HG03108 (cell line): ENCODE measurements around the gene TBC1D21.

Experiments used
- ATAC-seq: cut with Tn5 transposase; IDR thresholded peaks from one replicate; pipeline ENCODE4 v1.9.1; 2021; ENCODE audit warnings: moderate library complexity; ENCODE audit not compliant: unreplicated experiment

Gene TBC1D21

GRCh38 chr15:73888224-73889041 is 15.1 kb downstream of the TBC1D21 start:
- no peak for ATAC-seq

- no peak for ATAC-seq
Observed at GRCh38 chr15:73889053-73889761, 15.8 kb downstream of the TBC1D21 start.

GRCh38 chr15:73889762-73890124 is 16.4 kb downstream of the TBC1D21 start:
- ATAC-seq = no peak

DNA sequence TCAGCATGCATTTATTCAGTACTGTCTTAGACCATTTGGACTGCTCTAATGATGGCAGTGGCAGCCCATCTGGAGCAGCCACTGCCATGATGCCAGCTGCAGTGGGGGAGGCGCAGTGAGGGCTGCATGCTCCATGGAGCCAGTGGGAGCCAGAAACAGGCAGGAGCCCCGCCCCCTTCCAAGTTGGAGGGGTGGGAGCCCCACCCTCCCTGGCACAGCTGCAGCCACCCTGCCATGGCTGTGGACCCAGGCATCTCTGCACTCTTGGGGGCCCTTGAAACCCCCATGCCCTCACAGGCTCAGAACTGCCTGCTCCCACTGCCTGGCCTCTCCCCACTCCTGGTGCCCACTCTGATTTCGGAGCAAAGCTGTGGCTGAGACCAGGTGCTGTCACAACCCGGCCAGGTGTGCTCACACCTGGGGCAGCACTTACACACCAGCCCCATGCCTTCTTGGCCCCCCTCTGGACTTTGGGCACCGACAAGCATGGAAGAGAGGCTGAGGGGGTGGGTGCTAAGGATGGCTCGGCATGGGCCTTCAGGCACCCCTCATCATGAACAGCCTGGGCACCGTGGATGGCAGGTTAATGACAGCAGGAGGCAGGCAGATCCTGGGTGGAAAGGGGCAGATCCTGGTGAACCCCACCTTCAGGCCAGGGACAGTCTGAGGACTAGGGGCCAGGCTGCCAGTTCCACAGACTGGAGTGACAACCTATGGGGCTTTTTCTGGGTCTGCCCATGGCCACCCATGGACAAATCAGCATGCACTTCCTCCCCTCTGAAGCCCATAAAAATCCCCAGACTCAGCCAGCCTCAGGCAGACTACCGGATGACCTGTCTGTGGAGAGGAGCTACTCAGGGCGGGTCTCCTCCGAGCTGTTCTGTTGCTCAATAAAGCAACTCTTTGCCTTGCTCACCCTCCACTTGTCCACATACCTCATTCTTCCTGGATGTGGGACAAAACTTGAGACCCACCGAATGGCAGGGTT is 18.3 kb downstream of the TBC1D21 start:
- no peak for ATAC-seq

GRCh38 chr15:73892446-73893226 is 19.3 kb downstream of the TBC1D21 start:
- ATAC-seq = no peak

DNA sequence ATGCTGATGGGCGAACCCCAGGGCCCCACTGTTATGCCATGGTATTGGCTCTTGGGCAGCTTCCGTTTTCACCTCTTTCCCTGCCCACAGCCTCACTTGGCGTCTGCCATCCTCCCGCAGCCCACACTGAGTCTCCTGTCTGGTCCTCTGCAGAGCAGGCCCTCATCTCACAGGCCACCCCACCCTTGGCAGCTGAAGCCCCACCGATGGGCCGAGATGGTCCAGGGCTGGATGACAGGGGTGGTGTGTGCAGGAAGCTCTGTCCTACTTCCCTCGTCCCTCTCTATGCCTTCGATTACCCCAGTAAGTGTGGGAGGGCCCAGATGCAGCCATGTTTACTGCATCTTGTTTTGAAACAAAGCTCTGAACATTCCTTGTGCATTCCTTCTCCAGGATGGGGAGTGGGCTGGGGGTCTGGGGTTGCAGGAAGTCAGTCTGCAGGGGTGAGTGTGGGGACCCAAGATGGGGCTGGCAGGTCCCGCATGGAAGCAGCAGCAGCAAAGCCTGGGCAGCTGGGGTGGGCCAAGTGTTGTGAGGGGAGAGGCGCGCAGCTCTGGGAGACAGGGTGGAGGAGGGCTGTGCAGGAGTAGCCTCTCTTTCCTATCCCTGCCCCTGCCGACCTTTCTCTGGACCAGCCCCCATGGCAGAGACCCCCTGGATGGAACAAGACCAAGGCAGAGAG is 20.9 kb downstream of the TBC1D21 start:
- ATAC-seq = no peak

DNA sequence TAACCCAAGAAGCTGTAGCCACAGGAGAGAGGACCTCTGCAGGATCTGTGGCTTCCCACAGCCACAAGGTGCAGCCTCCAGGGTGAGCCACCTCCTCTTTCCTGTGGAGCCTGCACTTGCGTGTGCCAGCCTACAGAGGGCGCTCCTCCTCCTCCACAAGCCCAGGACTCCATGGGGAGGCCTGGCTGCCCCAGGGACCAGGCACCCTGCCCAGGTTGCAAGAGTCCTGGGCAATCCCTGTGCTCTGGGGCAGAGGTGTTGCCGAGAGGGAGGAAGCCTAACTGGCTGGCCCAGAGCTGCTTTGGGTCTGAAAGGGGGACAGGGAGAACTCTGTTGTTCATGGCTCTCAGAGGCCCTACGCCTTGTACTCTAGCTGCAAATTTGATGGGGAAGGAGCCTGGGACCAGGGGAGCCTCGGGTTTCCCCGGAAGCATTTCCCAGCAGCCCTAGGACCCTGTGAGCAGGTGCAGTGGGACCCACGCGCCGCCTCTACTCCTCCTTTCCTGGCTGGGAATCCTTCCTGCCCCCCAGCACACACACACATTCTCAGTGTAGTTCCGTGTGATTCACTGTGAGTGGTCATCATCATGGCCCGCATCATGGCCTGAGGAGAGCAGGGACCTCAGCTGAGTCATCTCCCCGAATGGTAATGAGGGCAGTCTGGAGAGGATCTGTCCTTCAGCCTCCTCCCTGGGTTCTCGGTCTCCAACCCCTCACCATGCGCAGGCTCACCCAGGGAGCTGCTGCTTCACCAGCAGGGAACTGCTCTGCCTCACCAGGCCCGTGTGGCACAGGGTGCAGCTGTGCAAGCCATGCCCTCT is 24.3 kb downstream of the TBC1D21 start:
- ATAC-seq = no peak

DNA sequence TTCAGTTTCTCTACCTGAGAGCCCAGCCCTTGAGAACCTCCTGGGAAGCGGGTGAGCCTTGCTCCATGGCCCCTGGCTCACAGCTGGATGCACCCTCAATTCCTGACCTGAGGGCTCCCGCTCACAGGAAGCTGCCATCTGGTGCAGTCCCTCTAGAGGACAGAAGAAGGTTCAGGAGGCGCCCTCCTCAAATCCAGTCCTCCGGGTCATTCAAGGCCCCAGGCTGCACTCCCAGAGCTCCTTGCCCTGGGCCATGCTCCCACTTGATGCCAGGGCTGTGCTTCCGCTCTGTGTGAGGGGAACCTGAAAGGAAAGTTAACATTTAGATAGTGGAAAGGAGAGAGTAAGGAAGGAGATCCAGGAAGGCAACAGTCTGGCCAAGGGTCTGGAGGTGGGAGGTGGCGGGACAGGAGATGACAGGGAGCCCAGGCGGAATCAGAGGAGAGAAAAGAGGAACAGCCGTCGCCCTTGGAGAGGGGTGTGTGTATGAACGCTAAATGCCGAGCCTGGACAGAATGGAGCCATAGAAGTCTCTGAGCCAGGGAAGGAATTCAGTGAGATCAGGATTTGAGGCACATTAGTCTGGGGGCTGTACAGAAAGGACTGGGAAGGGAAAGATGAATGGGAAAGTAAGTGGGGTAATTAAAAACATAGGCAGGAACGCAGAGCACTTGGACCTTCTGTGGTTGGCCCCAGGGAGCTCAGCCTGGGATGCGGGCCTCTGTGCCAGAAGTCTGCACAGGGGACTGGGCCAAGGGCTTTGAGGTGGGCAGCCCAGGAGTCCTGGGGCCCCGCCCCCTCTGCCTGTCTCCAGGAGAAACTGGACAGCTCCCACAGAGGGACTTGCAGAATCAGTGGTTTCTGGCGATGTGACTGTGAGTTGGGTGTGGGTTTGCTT is 26.1 kb downstream of the TBC1D21 start:
- ATAC-seq = no peak

- no peak for ATAC-seq
Observed at GRCh38 chr15:73900095-73900712, 26.8 kb downstream of the TBC1D21 start.

GRCh38 chr15:73901126-73901810 is 27.9 kb downstream of the TBC1D21 start:
- no peak for ATAC-seq

- ATAC-seq = no peak
Observed at GRCh38 chr15:73902121-73903020, 29.0 kb downstream of the TBC1D21 start.

- no peak for ATAC-seq
Observed at GRCh38 chr15:73904026-73904815, 30.9 kb downstream of the TBC1D21 start.

DNA sequence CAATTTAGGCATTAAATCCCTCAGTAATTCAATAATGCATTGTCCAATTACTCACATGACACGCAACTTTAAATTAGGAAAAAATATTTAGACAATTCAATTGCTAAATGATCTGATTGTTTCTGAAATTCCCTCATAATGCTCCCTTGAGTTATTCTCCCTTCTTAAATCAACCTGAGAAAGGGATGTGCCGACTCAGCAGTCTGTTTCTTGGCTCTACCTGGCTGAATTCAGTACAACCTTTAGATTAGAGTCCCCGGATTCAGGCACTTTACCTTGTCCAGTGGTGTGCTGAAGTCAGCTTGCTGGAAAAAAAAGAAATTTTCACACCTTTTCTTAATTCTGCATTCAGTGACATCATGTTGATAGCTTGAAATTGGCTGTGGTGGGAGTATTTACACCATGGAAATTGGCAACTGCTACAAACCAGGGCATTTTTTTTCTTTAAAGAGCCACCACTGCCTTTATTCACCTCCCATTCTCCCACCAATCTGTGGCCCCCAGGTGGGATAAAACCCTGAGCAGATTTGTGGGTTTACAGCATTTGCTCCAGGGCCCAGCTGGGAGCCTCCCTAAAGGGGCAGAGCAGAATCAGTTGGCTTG is 32.0 kb downstream of the TBC1D21 start:
- ATAC-seq = no peak

- ATAC-seq = no peak
Observed at GRCh38 chr15:73906346-73907034, 33.1 kb downstream of the TBC1D21 start.
